H9 (cell line): Measurements from ENCODE around the gene ADARB2. TPM values are rescaled to one million over a fixed set of nuclear protein-coding genes. Genes with fewer than 3 reads are reported as not detected.

Experiments used
- DNase-seq: peaks from one replicate; pipeline ENCODE4 v3.0.0-alpha.2; 2017
- H2AFZ ChIP-seq: one replicate; pipeline ENCODE4 v1.6.1; 2013; ENCODE audit warnings: mild to moderate bottlenecking, low read length, control low read depth, moderate library complexity
- H2AK5ac ChIP-seq: 2 replicates; pipeline ENCODE4 v1.6.1; 2013; ENCODE audit warnings: low read length, control low read depth, mixed read lengths; ENCODE audit not compliant: insufficient read length
- H2BK120ac ChIP-seq: one replicate; pipeline ENCODE4 v1.6.1; 2013; ENCODE audit warnings: low read depth, mild to moderate bottlenecking, low read length, control low read depth, inconsistent platforms; ENCODE audit not compliant: poor library complexity, severe bottlenecking
- H2BK12ac ChIP-seq: 2 replicates; pipeline ENCODE4 v1.6.1; 2013; ENCODE audit warnings: low read length, control low read depth, mixed read lengths, low read depth; ENCODE audit not compliant: insufficient read length
- H2BK15ac ChIP-seq: 2 replicates; pipeline ENCODE4 v1.6.1; 2013; ENCODE audit warnings: low read depth, low read length, control low read depth
- H2BK20ac ChIP-seq: one replicate; pipeline ENCODE4 v1.6.1; 2013; ENCODE audit warnings: low read depth, mild to moderate bottlenecking, low read length, control low read depth, inconsistent platforms; ENCODE audit not compliant: poor library complexity, severe bottlenecking
- H2BK5ac ChIP-seq: 2 replicates; pipeline ENCODE4 v1.6.1; 2013; ENCODE audit warnings: low read length, control low read depth, mixed read lengths; ENCODE audit not compliant: insufficient read length
- H3K14ac ChIP-seq: 2 replicates; pipeline ENCODE4 v1.6.1; 2013; ENCODE audit warnings: low read length, control low read depth; ENCODE audit not compliant: insufficient read depth
- H3K18ac ChIP-seq: 2 replicates; pipeline ENCODE4 v1.6.1; 2013; ENCODE audit warnings: low read depth, mild to moderate bottlenecking, mixed read lengths, low read length, control low read depth; ENCODE audit not compliant: insufficient read length
- H3K23ac ChIP-seq: 2 replicates; pipeline ENCODE4 v1.6.1; 2013; ENCODE audit warnings: low read length, control low read depth, mixed read lengths, low read depth; ENCODE audit not compliant: insufficient read length
- H3K23me2 ChIP-seq: 2 replicates; pipeline ENCODE4 v1.6.1; 2013; ENCODE audit warnings: low read depth, mild to moderate bottlenecking, mixed read lengths, low read length, control low read depth; ENCODE audit not compliant: insufficient read length, poor library complexity, severe bottlenecking
- H3K27ac ChIP-seq: 2 replicates; pipeline ENCODE4 v1.5.1; 2013; ENCODE audit warnings: low read length, control low read depth, mixed read lengths, low read depth; ENCODE audit not compliant: insufficient read length
- H3K27me3 ChIP-seq: 2 replicates; pipeline ENCODE4 v1.6.1; 2013; ENCODE audit warnings: low read length, control low read depth, inconsistent platforms; ENCODE audit not compliant: insufficient read depth
- H3K4ac ChIP-seq: 2 replicates; pipeline ENCODE4 v1.6.1; 2013; ENCODE audit warnings: low read depth, mild to moderate bottlenecking, control low read depth, inconsistent platforms, low read length, moderate library complexity
- H3K4me1 ChIP-seq: 2 replicates; pipeline ENCODE4 v1.6.1; 2013; ENCODE audit warnings: low read length, control low read depth, inconsistent platforms; ENCODE audit not compliant: insufficient read depth
- H3K4me2 ChIP-seq: 2 replicates; pipeline ENCODE4 v1.6.1; 2013; ENCODE audit warnings: low read length, control low read depth, mixed read lengths; ENCODE audit not compliant: insufficient read length, insufficient read depth
- H3K56ac ChIP-seq: 2 replicates; pipeline ENCODE4 v1.6.1; 2013; ENCODE audit warnings: low read depth, mild to moderate bottlenecking, mixed read lengths, low read length, control low read depth; ENCODE audit not compliant: insufficient read length
- H3K79me1 ChIP-seq: 2 replicates; pipeline ENCODE4 v1.6.1; 2013; ENCODE audit warnings: low read depth, mild to moderate bottlenecking, moderate library complexity, low read length, control low read depth, inconsistent platforms; ENCODE audit not compliant: insufficient read depth, poor library complexity, severe bottlenecking
- H3K79me2 ChIP-seq: 2 replicates; pipeline ENCODE4 v1.6.1; 2013; ENCODE audit warnings: low read length, control low read depth, inconsistent platforms; ENCODE audit not compliant: insufficient read depth
- H3K9ac ChIP-seq: 2 replicates; pipeline ENCODE4 v1.6.1; 2013; ENCODE audit warnings: low read length, control low read depth, mixed read lengths; ENCODE audit not compliant: insufficient read length; ENCODE audit errors: extremely low read depth
- H3K9me3 ChIP-seq: one replicate; pipeline ENCODE4 v1.6.1; 2013; ENCODE audit warnings: low read depth, low read length, inconsistent platforms; ENCODE audit not compliant: control insufficient read depth
- H3T11ph ChIP-seq: one replicate; pipeline ENCODE4 v1.6.1; 2013; ENCODE audit warnings: mild to moderate bottlenecking, low read length, control low read depth, inconsistent platforms
- H4K20me1 ChIP-seq: one replicate; pipeline ENCODE4 v1.6.1; 2013; ENCODE audit not compliant: control insufficient read depth, insufficient read length, insufficient read depth
- H4K5ac ChIP-seq: 2 replicates; pipeline ENCODE4 v1.6.1; 2013; ENCODE audit warnings: low read depth, mild to moderate bottlenecking, mixed read lengths, low read length, control low read depth; ENCODE audit not compliant: insufficient read length
- H4K8ac ChIP-seq: replicated peaks from 2 replicates; pipeline ENCODE4 v1.6.1; 2013; ENCODE audit warnings: low read length, control low read depth, mixed read lengths, low read depth; ENCODE audit not compliant: insufficient read length
- H4K91ac ChIP-seq: 2 replicates; pipeline ENCODE4 v1.6.1; 2013; ENCODE audit warnings: low read depth, mild to moderate bottlenecking, moderate library complexity, mixed read lengths, low read length, control low read depth; ENCODE audit not compliant: insufficient read length
- H3K27ac Mint-ChIP-seq, 3 experiments: 2 replicates in 2 of 3; 3 replicates in 1 of 3; pipeline ENCODE4 v1.8.0; 2020 to 2021; ENCODE audit warnings: mixed read lengths in 3 of 3, mild to moderate bottlenecking in 1 of 3, moderate library complexity in 1 of 3
- H3K27me3 Mint-ChIP-seq: 2 replicates; pipeline ENCODE4 v1.8.0; 2021; ENCODE audit warnings: low read depth, mild to moderate bottlenecking, moderate library complexity, mixed read lengths
- H3K36me3 Mint-ChIP-seq, 3 experiments: 2 replicates in 2 of 3; 3 replicates in 1 of 3; pipeline ENCODE4 v1.8.0; 2020 to 2021; ENCODE audit warnings: low read depth in 3 of 3, mixed read lengths in 3 of 3; ENCODE audit not compliant: insufficient read depth in 1 of 3
- H3K4me1 Mint-ChIP-seq, 2 experiments: 2 replicates each; pipeline ENCODE4 v1.8.0; 2020; ENCODE audit warnings: mixed read lengths in 2 of 2
- H3K4me3 Mint-ChIP-seq, 2 experiments: 2 replicates in 1 of 2; 3 replicates in 1 of 2; pipeline ENCODE4 v1.8.0; 2020 to 2021; ENCODE audit warnings: mild to moderate bottlenecking in 2 of 2, mixed read lengths in 2 of 2, moderate library complexity in 1 of 2
- H3K9me3 Mint-ChIP-seq, 2 experiments: 2 replicates in 1 of 2; 3 replicates in 1 of 2; pipeline ENCODE4 v1.8.0; 2020; ENCODE audit warnings: mild to moderate bottlenecking in 2 of 2, mixed read lengths in 2 of 2, moderate library complexity in 1 of 2
- WGBS: extraction: QIAGEN DNeasy Blood & Tissue Kit; methylation state at CpG from one replicate; pipeline ENCODE4 v1.1.7; 2013; ENCODE audit warnings: missing lambda C conversion rate, low lambda C conversion rate, mixed read lengths; ENCODE audit not compliant: insufficient read length; ENCODE audit errors: extremely low coverage; 5-methylcytosine and 5-hydroxymethylcytosine counted together
- total RNA-seq: library from RNA; stranded (reverse); gene quantifications from 2 replicates; pipeline ENCODE4 v1.2.1, GENCODE V29; 2021
- TF ChIP-seq, protein P1 (sequence below): fragments of 200-600 bp; sonication (generic); conservative IDR thresholded peaks from 3 replicates; pipeline ENCODE4 v1.8.0; 2021; ENCODE audit warnings: antibody characterized with exemption, mild to moderate bottlenecking

The ADARB2 gene
- total RNA-seq, 1 experiment from 2014 or later = 0.87 TPM

DNA sequence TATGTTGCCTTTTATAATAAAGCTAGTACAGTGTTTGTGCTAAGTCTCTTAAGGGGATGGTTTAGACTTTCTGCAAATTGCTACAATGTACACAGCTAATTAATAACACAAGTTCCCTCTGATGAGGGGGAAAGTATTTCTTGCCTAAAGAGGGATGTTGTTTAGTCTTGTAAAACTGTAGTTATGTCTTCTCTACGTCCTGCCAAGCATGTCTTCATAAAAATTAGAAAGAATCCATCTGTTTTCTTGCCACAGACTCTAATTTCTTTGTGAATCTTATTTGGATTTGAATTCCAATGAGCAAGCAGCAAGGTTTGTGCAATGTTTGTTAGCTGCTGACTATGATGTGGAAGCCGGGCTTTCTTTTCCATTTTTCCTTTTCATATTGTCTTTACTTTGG is 28.2 kb downstream of the ADARB2 start:
- no peak overlapping the region for H3K4ac ChIP-seq
- no peaks in the 10 kb centered on the region for H3K9me3 ChIP-seq
- no peak overlapping the region for H3K14ac ChIP-seq
- H4K91ac ChIP-seq = no peak overlapping the region
- H4K8ac ChIP-seq = no peak overlapping the region
- no peaks in the 10 kb centered on the region for H4K20me1 ChIP-seq
- H2AFZ ChIP-seq = no peak overlapping the region
- H4K5ac ChIP-seq = no peak overlapping the region
- H3K79me1 ChIP-seq = no peaks in the 10 kb centered on the region
- no peaks in the 10 kb centered on the region for H3K27me3 ChIP-seq
- no peak overlapping the region for H2BK120ac ChIP-seq
- Mint-ChIP-seq H3K9me3 (peaks cover 17 to 28% of the 10 kb centered on the region in 2 experiments), H3K4me3 (no peak overlapping the region), H3K27me3 (peaks cover 6% of the 10 kb centered on the region), H3K4me1 (peaks cover 2 to 3% of the 10 kb centered on the region in 2 experiments; a peak in 1 of 4 replicates), H3K27ac (no peak overlapping the region), H3K36me3 (peaks cover 11 to 26% (median 19%) of the 10 kb centered on the region in 3 experiments; a peak in 6 of 7 replicates)
- no peak overlapping the region for H3K9ac ChIP-seq
- no peak overlapping the region for H2BK12ac ChIP-seq
- no peak overlapping the region for H2BK5ac ChIP-seq
- no peak overlapping the region for H2BK20ac ChIP-seq
- H3K23me2 ChIP-seq = no peaks in the 10 kb centered on the region
- no peak overlapping the region for H3K27ac ChIP-seq
- H3K23ac ChIP-seq = no peak overlapping the region
- no peak for DNase-seq
- H2AK5ac ChIP-seq = no peak overlapping the region
- H3T11ph ChIP-seq = no peak overlapping the region
- H3K4me1 ChIP-seq = no peaks in the 10 kb centered on the region
- H3K4me2 ChIP-seq = no peak overlapping the region
- H3K79me2 ChIP-seq = no peaks in the 10 kb centered on the region
- H2BK15ac ChIP-seq = no peak overlapping the region
- H3K18ac ChIP-seq = no peak overlapping the region
- WGBS = no CpG with 5 or more reads among the region's 2 CpGs
- no peak overlapping the region for H3K56ac ChIP-seq
- TF ChIP-seq, protein P1, sequence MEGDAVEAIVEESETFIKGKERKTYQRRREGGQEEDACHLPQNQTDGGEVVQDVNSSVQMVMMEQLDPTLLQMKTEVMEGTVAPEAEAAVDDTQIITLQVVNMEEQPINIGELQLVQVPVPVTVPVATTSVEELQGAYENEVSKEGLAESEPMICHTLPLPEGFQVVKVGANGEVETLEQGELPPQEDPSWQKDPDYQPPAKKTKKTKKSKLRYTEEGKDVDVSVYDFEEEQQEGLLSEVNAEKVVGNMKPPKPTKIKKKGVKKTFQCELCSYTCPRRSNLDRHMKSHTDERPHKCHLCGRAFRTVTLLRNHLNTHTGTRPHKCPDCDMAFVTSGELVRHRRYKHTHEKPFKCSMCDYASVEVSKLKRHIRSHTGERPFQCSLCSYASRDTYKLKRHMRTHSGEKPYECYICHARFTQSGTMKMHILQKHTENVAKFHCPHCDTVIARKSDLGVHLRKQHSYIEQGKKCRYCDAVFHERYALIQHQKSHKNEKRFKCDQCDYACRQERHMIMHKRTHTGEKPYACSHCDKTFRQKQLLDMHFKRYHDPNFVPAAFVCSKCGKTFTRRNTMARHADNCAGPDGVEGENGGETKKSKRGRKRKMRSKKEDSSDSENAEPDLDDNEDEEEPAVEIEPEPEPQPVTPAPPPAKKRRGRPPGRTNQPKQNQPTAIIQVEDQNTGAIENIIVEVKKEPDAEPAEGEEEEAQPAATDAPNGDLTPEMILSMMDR = no peak
